ENCODE results near the gene CDNF.
"Not testable (repeated sequence)": the region's sequence is repeated elsewhere in the genome, so short reads cannot be mapped to it uniquely, and the experiment has no call there.

GRCh38 chr10:14864871-14865270, 27.0 kb upstream of the CDNF start:
- TF ChIP-seq CTCF (conservative IDR thresholded peaks at IDR 0.05); ZFX (IDR thresholded peaks at IDR 0.05): not testable (repeated sequence)

Data from C4-2B (cell line).